Measurements from ENCODE around the gene ANLN.

The ANLN gene

DNA sequence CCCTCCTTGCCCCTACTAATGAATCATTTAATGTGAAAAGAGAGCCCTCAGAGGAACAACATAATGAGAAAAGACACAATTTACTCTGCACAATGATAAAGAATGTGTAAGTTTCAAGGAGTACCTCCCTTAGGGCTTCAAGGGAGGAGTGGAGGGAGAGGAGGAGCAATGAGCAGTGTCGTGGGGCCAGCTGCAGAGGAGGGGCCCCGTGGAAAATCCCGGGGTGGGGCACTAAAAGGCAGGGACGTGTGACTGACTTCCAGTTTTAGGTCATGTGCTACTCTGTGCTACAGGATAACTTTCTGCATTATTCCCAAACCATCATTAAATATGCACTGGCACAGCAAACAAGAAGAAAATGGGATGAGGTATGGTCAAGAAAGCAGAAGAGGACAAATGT, 108.1 kb downstream of the ANLN start:
- DNase-seq (ENCODE audit: insufficient read length, low spot score) (no peak), FAIRE-seq (no peak)

Measured in GM19239 (cell line).